SH-SY5Y (cell line): Measurements from ENCODE around the gene LYSMD4.

Experiments used
- GATA2 ChIP-seq: IDR thresholded peaks from 2 replicates; pipeline ENCODE4 v1.6.1; 2011; ENCODE audit warnings: mild to moderate bottlenecking, low read depth, low read length
- GATA3 ChIP-seq: IDR thresholded peaks from 2 replicates; pipeline ENCODE4 v1.6.1; 2011; ENCODE audit warnings: low read depth, mild to moderate bottlenecking, low read length, moderate library complexity

DNA sequence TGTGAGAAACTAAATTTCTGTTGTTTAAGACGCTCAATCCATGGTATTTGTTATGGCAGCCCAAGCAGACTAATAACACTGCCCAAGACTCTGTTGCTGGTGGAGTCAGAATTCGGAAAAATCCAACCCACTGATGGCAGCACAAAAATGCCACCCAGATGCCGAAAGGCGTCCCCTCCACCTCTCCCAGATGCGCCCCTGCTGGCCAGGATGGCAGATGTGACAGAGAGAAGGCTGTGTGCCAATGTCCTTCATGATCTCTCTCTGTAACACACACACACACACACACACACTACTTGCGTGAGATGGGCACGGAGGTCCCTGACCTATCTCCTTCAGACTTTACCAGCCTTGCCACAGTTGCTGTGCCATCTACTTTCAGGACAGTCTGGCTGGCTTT, 10.9 kb upstream of the LYSMD4 start:
- no peak for TF ChIP-seq GATA3
- no peak for TF ChIP-seq GATA2
